Neural cell (in vitro differentiated cells): ENCODE data around the gene ZNF148.

Source experiments
- EP300 ChIP-seq: fragments of 450-650 bp; conservative IDR thresholded peaks from 2 replicates; pipeline ENCODE4 v1.6.1; 2014; ENCODE audit warnings: antibody characterized with exemption, mild to moderate bottlenecking, moderate library complexity; ENCODE audit not compliant: poor library complexity, severe bottlenecking
- EZH2 ChIP-seq: fragments of 200-600, 300-800 bp; shearing (Covaris generic), sonication (generic); IDR thresholded peaks from 2 replicates; pipeline ENCODE4 v1.6.1; 2014; ENCODE audit warnings: antibody characterized with exemption, low read length, borderline replicate concordance, mild to moderate bottlenecking; ENCODE audit not compliant: insufficient read depth, poor library complexity, severe bottlenecking
- SMC3 ChIP-seq: fragments of 450-650 bp; conservative IDR thresholded peaks from 2 replicates; pipeline ENCODE4 v1.6.1; 2014; ENCODE audit warnings: antibody characterized with exemption, mild to moderate bottlenecking, moderate library complexity; ENCODE audit not compliant: poor library complexity
- TF ChIP-seq, protein P1 (sequence below): fragments of 450-650 bp; IDR thresholded peaks from 2 replicates; pipeline ENCODE4 v1.5.1; 2014; ENCODE audit warnings: antibody characterized with exemption, mild to moderate bottlenecking, moderate library complexity; ENCODE audit not compliant: poor library complexity, severe bottlenecking

DNA sequence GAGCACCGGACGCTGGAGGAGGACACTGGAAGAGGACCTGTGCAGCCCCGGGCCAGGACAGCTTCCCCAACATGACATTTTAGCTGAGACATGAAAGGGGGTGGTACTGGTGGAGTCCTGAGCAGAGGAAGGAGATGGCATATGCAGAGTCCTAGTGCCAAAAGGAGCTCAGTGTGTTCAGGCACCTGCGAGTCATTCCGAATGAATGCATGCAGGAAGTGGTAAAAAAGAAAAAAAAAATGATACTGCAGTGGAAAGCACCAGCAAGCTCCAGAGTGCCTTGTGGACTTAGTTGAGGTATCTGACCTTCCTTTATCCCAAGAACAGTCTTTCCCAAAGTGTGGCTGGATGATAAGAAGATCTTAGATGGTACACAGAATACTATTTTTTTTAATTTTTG is 6.6 kb upstream of the ZNF148 start:
- TF ChIP-seq SMC3 (no peak), EZH2 (no peak), EP300 (no peak)
- TF ChIP-seq, protein P1, sequence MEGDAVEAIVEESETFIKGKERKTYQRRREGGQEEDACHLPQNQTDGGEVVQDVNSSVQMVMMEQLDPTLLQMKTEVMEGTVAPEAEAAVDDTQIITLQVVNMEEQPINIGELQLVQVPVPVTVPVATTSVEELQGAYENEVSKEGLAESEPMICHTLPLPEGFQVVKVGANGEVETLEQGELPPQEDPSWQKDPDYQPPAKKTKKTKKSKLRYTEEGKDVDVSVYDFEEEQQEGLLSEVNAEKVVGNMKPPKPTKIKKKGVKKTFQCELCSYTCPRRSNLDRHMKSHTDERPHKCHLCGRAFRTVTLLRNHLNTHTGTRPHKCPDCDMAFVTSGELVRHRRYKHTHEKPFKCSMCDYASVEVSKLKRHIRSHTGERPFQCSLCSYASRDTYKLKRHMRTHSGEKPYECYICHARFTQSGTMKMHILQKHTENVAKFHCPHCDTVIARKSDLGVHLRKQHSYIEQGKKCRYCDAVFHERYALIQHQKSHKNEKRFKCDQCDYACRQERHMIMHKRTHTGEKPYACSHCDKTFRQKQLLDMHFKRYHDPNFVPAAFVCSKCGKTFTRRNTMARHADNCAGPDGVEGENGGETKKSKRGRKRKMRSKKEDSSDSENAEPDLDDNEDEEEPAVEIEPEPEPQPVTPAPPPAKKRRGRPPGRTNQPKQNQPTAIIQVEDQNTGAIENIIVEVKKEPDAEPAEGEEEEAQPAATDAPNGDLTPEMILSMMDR = no peak
